GM18951 (cell line): ENCODE measurements around the gene HS2ST1.

Experiments
- POLR2A ChIP-seq: IDR thresholded peaks from 4 replicates; pipeline ENCODE4 v1.6.1; 2011; ENCODE audit warnings: mild to moderate bottlenecking; ENCODE audit not compliant: insufficient read length, insufficient read depth; ENCODE audit errors: extremely low read depth
- in situ Hi-C: fragments of 300-500 bp; cut with MboI; formaldehyde crosslinking; loops from one replicate; pipeline ENCODE4 v1.12.0; 2022; ENCODE audit warnings: low sequenced_read_pairs, mixed read lengths, inconsistent platforms; ENCODE audit not compliant: unreplicated experiment

Gene HS2ST1

GRCh38 chr1:87039096-87039495 is 124.7 kb downstream of the HS2ST1 start:
- in situ Hi-C loops, result no loop called here
- no peak for TF ChIP-seq POLR2A

DNA sequence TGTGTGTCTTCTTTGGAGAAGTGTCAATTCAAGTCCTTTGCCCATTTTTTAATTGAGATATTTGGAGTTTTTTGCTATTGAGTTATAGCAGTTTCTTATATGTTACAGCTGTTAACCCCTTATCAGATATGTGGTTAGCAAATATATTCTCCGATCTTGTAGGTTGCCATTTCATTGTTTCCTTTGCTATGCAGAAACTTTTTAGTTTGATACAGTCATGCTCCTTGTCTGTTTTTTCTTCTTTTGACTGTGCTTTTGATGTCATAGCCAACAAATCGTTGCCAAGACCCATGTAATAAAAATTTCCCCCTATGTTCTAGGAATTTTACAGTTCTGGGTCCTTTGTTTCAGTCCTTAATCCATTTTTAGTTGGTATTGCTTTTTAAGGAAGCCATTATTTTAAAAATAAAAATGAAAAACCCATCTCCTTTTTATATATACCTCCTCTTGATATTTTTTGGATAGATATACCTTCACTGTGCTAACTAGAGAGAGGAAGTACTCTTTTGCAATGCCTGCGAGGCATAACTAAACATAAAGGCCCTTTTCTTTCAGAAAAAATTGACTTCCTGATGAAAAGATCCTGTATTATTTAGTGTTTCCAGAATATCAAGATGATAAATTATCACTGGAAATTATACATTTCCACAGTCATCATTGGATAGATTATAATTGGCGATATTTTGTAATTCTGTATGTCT is 127.8 kb downstream of the HS2ST1 start:
- in situ Hi-C loops, result no loop called here
- no peak for TF ChIP-seq POLR2A

DNA sequence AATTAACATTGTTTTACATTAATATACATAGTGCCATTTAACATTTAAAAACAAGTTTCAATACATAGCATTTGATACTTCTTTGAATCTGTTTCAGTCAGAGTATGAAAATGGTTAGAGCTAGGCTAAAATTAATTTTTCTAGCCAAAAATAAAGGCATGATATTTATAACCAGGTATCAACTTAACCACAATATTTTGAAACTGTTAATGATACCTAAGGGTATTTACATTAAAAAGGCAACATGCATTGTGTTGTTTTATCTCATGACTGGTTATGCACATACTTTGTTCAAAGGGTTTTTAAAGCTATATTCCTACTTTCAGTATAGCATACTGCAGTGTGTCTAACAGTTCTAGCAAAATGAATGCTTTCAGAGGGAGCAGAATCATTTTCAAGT is 130.0 kb downstream of the HS2ST1 start:
- in situ Hi-C loops, result no loop called here
- no peak for TF ChIP-seq POLR2A

- TF ChIP-seq POLR2A, result no peak
- in situ Hi-C loops, result no loop called here
Observed at GRCh38 chr1:87044840-87045239, 130.4 kb downstream of the HS2ST1 start.

DNA sequence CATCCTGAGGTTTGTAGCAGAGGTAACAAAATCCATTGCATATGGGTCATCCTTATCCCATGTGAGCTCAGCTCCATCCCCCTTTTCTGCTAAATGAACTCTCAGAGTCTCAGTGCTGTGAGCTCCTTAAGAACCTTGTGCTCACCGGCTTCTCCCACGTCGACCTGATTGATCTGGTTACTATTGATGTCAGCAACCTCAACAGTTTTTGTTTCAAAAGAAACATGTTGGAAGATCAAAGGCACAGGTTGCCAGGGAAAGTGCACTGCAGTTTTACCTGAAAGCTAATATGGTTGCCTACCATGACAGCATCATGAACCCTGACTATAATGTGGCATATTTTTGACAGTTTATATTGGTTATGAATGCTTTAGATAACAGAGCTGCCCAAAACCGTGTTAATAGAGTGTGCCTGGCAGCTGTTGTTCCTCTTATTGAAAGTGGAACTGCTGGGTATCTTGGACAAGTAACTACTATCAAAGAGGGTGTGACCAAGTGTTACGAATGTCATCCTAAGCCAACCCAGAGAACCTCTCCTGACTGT is 131.4 kb downstream of the HS2ST1 start:
- in situ Hi-C loops, result no loop called here

DNA sequence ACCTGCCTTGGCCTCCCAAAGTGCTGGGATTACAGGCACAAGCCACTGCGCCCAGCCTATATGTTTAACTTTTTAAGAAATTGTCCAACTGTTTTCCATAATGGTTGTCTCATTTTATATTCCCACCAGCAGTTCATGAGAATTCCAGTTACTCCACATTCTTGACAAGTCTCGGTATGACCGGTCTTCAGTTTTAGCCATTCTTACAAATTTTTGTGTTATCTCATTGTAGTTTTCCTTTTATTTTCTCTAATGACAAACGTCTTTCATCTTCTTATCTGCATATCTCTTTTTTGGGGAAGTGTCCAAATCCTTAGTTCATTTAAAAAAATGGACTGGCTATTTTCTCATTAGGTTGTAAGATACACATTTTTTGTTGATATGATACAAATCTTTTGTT is 132.5 kb downstream of the HS2ST1 start:
- no peak for TF ChIP-seq POLR2A
- in situ Hi-C loops, result no loop called here

More for the DNA sequence above, 131.4 kb downstream of the HS2ST1 start:
- TF ChIP-seq POLR2A, result no peak

DNA sequence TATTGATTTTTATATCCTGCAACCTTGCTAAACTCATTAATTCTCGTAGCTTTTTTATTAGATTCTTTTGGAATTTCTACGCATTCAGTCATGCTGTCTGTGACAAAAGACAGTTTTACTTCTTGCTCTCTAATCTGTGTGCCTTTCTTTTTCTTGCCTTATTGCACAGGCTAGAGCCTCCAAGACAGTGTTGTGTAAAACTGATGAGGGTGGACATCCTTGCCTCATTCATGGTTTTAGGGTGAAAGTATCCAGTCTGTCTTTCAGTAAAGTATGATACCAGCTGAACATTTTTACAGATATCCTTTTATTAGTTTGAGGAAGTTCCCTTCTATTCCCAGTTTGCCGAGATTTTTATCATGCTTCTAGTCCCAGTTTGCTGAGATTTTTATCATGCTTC is 133.8 kb downstream of the HS2ST1 start:
- in situ Hi-C loops, result no loop called here
- TF ChIP-seq POLR2A, result no peak

DNA sequence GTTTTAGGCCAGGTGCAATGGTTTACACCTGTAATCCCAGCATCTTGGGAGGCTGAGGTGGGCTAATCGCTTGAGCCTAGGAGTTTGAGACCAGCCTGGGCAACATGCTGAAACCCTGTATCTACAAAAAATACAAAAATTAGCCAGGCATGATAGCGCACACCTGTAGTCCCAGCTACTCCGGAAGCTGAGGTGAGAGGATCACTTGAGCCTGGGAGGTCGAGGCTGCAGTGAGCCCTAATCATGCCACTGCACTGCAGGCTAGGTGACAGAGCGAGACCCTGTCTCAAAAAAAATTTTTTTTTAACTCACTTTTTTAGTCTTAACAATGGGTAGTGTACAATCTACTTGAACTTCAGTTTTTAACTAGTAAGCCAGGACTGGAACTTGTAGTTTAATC is 137.5 kb downstream of the HS2ST1 start:
- in situ Hi-C loops, result no loop called here
- no peak for TF ChIP-seq POLR2A

- TF ChIP-seq POLR2A, result no peak
- in situ Hi-C loops, result no loop called here
Observed at GRCh38 chr1:87052400-87052799, 138.0 kb downstream of the HS2ST1 start.

GRCh38 chr1:87052961-87053360 is 138.5 kb downstream of the HS2ST1 start:
- in situ Hi-C loops, result no loop called here

DNA sequence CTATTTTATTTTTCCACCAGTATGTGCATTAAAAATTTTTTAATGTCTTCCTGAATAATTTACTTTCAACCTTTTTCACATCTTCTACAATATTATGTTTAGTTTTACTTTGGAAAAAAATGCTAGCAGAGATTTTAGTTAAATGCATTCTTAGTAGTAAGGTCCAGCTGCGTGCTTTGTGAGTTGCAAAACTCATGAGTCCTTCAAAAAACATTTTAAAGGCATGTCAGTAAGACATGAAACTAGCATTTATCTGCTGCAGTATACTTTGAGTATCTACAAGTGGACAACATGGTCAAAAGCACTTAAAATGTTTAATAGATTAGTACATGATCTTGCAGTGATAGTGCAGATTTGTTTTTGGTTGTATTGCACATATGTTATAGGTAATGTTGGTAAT is 139.0 kb downstream of the HS2ST1 start:
- in situ Hi-C loops, result no loop called here

More at GRCh38 chr1:87052961-87053360, 138.5 kb downstream of the HS2ST1 start:
- TF ChIP-seq POLR2A, result no peak

DNA sequence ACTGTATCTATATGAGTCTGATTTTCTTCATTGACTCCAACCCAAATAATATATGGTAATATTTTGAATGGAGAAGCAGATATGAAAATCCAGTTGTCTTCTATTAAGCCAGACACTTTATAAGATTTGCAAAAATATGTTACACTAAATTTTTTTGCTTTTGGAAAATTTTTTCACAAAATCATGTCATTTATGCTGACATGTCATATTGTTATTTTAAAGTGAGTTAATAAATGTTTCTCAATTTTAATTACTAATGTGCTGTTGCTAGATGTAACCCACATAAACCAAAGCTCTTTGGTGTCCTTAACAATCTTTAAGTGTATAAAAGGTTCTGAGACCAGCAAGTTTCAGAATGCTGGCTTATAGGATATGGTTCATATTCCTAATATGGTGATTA is 142.5 kb downstream of the HS2ST1 start:
- in situ Hi-C loops, result no loop called here
- no peak for TF ChIP-seq POLR2A

More for the DNA sequence above, 139.0 kb downstream of the HS2ST1 start:
- TF ChIP-seq POLR2A, result no peak

GRCh38 chr1:87058343-87058649 is 143.9 kb downstream of the HS2ST1 start:
- in situ Hi-C loops, result no loop called here

GRCh38 chr1:87061742-87062156 is 147.3 kb downstream of the HS2ST1 start:
- TF ChIP-seq POLR2A, result no peak
- in situ Hi-C loops, result no loop called here

More at GRCh38 chr1:87058343-87058649, 143.9 kb downstream of the HS2ST1 start:
- TF ChIP-seq POLR2A, result no peak
